Kidney (tissue), 14 donors: ENCODE measurements around the gene RASSF10. TPM values are rescaled to one million over a fixed set of nuclear protein-coding genes. Genes with fewer than 3 reads are reported as not detected.

Experiments
- DNase-seq, 5 donors: peaks; one replicate each; pipeline ENCODE4 v3.0.0-alpha.2; 2013 to 2020
- FAIRE-seq: peaks from 2 replicates; lab custom pipeline; 2012; peaks lifted over from hg19 to GRCh38; lab: Jason Lieb, UNC
- H3K27ac ChIP-seq, 2 donors: one replicate each; pipeline ENCODE4 v1.7.0; 2013; ENCODE audit warnings: low read depth in 2 of 2, low read length in 2 of 2, inconsistent platforms in 1 of 2
- H3K27me3 ChIP-seq: one replicate; pipeline ENCODE4 v1.7.1; 2013; ENCODE audit warnings: low read length, inconsistent platforms; ENCODE audit not compliant: control insufficient read depth, insufficient read depth
- H3K36me3 ChIP-seq, 3 donors: one replicate each; pipeline versions ENCODE4 v1.7.0 to v1.7.1; 2013; ENCODE audit warnings: low read length in 3 of 3, control low read depth in 1 of 3, inconsistent platforms in 1 of 3; ENCODE audit not compliant: insufficient read depth in 3 of 3, control insufficient read depth in 2 of 3
- H3K4me1 ChIP-seq, 3 donors: one replicate each; pipeline versions ENCODE4 v1.7.0 to v1.7.1; 2013; ENCODE audit warnings: low read length in 3 of 3, inconsistent platforms in 1 of 3, low read depth in 1 of 3; ENCODE audit not compliant: control insufficient read depth in 2 of 3, insufficient read depth in 2 of 3
- H3K4me3 ChIP-seq, 3 donors: one replicate each; pipeline versions ENCODE4 v1.7.0 to v1.8.1; 2013; ENCODE audit warnings: low read length in 3 of 3, control low read depth in 1 of 3, inconsistent platforms in 1 of 3
- H3K9ac ChIP-seq, 3 donors: one replicate each; pipeline versions ENCODE4 v1.7.0 to v1.7.1; 2013; ENCODE audit warnings: low read length in 3 of 3, control low read depth in 1 of 3, inconsistent platforms in 1 of 3
- H3K9me3 ChIP-seq, 3 donors: one replicate each; pipeline versions ENCODE4 v1.7.0 to v1.7.1; 2013; ENCODE audit warnings: low read length in 3 of 3, control low read depth in 1 of 3, inconsistent platforms in 1 of 3; ENCODE audit not compliant: control insufficient read depth in 2 of 3, insufficient read depth in 1 of 3
- intact Hi-C: fragments of 100-400 bp; cut with DNase I; formaldehyde crosslinking; loops from one replicate; pipeline ENCODE4 v1.11.1; 2022
- polyA plus RNA-seq: library from polyadenylated mRNA; stranded (reverse); fragments of 350-450 nt; fragmentation: Illumina TruSeq; extraction: RNeasy Lipid Tissue Mini Kit (QIAGEN cat#74804); gene quantifications from one replicate; pipeline ENCODE4 v1.2.3, GENCODE V29; 2014; ENCODE audit warnings: low read depth, low replicate concordance; ENCODE audit not compliant: insufficient read depth
- total RNA-seq: library from RNA; stranded (reverse); fragmentation: NEBNext Ultra II Directional; extraction: Animal tissue kit (Norgen Biotek cat#: 25700); gene quantifications from one replicate; pipeline ENCODE4 v1.2.1, GENCODE V29; 2021
- TF ChIP-seq, protein P1 (sequence below): IDR thresholded peaks from 3 replicates; pipeline ENCODE4 v1.5.1; 2012; ENCODE audit warnings: mild to moderate bottlenecking, moderate library complexity, borderline replicate concordance; ENCODE audit not compliant: insufficient read depth; ENCODE audit errors: extremely low read depth
- donor health status: control.
- donor health status: control.
- donor health status: control.
- donor health status: control.
- donor health status: control.
- donor health status: DM: yes; HTN: yes; CAD: no.
- donor health status: Normal renal cell carcinoma (clear cell type).

RASSF10 gene
- total and polyA plus RNA-seq, 2 donors from 2014 or later = 6.1 to 9.7 TPM

DNA sequence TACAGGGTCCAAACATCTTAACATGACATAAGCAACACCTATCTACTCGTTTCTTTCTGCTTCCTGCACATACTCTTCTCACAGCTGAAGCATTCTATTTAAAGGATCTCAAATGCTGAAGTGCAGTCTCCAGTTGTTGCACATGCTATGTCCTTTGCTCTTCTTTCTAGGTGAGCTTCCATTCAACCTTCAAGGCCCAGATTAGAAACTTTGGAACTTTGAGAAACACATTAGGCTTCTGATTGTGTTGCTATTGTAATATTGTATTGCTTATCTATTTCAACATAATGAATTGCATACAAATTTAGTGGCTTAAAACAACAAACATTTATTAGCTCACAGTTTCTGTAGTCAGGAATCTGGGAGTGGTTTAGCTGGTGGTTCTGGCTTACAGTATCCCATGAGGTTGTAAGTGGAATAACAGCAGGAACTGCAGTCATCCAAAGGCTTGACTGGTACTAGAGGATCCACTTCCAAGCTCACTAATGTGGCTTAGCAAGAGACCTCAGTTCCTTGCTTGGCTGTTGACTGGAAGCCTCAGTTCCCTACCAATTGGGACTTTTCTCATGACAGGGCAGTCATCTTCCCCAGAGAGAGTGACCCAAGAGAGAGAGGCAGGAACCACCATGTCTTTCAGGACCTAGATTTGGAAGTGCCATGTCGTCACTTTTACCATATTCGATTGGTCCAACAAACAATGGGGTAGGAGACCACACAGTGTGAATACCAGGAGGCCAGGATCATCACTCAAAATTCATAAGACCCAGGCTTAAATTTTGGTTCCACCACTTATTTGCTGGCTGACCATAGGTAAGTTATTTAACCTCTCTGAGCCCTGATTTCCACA, 27.2 kb upstream of the RASSF10 start:
- DNase-seq (no peak), FAIRE-seq (no peak)
- H3K9ac ChIP-seq = no peak overlapping the region
- H3K36me3 ChIP-seq = no peaks in the 10 kb centered on the region
- intact Hi-C loops = no loop called here
- H3K27ac ChIP-seq = no peak overlapping the region
- TF ChIP-seq, protein P1, sequence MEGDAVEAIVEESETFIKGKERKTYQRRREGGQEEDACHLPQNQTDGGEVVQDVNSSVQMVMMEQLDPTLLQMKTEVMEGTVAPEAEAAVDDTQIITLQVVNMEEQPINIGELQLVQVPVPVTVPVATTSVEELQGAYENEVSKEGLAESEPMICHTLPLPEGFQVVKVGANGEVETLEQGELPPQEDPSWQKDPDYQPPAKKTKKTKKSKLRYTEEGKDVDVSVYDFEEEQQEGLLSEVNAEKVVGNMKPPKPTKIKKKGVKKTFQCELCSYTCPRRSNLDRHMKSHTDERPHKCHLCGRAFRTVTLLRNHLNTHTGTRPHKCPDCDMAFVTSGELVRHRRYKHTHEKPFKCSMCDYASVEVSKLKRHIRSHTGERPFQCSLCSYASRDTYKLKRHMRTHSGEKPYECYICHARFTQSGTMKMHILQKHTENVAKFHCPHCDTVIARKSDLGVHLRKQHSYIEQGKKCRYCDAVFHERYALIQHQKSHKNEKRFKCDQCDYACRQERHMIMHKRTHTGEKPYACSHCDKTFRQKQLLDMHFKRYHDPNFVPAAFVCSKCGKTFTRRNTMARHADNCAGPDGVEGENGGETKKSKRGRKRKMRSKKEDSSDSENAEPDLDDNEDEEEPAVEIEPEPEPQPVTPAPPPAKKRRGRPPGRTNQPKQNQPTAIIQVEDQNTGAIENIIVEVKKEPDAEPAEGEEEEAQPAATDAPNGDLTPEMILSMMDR = no peak
- peaks cover 0 to 3% (median 0%) of the 10 kb centered on the region in 3 donors for H3K4me1 ChIP-seq
- no peaks in the 10 kb centered on the region for H3K9me3 ChIP-seq
- H3K4me3 ChIP-seq = no peak overlapping the region
- no peaks in the 10 kb centered on the region for H3K27me3 ChIP-seq

DNA sequence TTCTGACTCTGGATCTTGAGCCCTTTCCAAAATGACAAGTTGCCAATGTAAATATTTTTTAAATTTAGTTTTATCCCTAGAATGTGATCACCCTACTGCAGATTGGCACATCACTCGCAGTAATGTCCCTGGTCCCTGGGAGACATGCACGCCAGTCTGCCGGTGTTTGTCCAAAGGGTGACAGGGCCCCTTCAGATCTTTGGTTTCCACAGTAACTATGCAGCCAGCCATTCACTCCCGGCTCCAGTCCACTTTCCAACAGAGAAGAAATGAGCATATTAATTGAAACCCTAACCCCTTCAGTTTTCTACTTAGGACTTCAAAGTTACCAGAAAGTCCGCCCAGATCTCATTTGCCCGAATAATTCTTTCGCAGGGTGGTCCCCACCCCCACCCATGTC, 25.8 kb upstream of the RASSF10 start:
- Histone ChIP-seq H3K27me3 (no peaks in the 10 kb centered on the region), H3K36me3 (no peaks in the 10 kb centered on the region), H3K4me3 (no peak overlapping the region), H3K4me1 (peaks cover 0 to 3% (median 0%) of the 10 kb centered on the region in 3 donors), H3K9me3 (no peaks in the 10 kb centered on the region), H3K9ac (no peak overlapping the region), H3K27ac (no peak overlapping the region)
- intact Hi-C loops = no loop called here
- TF ChIP-seq, protein P1 = no peak
- DNase-seq (peak in 3 of 5 donors; percentile 48 to 71 (median 63)), FAIRE-seq (no peak)

DNA sequence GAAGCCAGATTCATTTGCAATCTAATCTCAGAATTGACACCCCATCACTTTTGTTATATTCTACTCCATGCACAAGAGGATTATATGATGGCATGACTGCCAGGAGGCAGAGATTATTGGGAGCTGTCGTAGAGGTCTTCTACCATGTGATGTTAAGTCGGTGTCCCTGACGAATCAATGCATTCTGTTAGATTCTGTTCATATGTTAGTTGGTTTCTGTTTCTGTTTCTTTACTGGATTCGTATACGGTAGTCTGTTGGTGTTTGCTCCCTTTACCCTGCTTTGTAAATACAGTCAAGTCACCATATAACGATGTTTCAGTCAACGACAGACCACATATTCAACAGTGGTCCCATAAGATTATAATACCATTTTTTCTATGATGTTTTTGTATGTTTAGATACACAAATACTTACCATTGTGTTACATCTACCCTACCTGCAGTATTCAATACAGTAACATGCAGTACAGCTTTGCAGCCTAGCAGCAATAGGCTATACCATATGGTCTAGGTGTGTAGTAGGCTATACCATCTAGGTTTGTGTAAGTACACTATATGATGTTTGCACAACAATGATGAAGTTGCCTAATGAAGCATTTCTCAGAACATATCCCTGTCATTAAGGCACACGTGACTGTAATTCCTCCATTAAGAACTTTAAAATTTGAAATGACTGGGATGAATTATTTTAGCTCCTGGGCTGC, 22.8 kb upstream of the RASSF10 start:
- Histone ChIP-seq H3K4me3 (no peak overlapping the region), H3K27me3 (no peaks in the 10 kb centered on the region), H3K27ac (no peak overlapping the region), H3K4me1 (peaks cover 0 to 4% (median 0%) of the 10 kb centered on the region in 3 donors), H3K9me3 (no peaks in the 10 kb centered on the region), H3K36me3 (no peaks in the 10 kb centered on the region), H3K9ac (no peak overlapping the region)
- DNase-seq (no peak), FAIRE-seq (no peak)
- TF ChIP-seq, protein P1 = no peak
- intact Hi-C loops = no loop called here
